ENCODE data around the gene B3GNT8.

- TF ChIP-seq CTCF (IDR thresholded peaks at IDR 0.05; ENCODE audit: low read depth, low read length) (no peak), POLR2A (IDR thresholded peaks at IDR 0.05; ENCODE audit: extremely low read depth, insufficient read length) (no peak), MAX (IDR thresholded peaks at IDR 0.05; ENCODE audit: low read depth, low read length) (no peak)
Measured at GRCh38 chr19:41402010-41402409, 25.2 kb downstream of the B3GNT8 start.
